SK-N-DZ (cell line): ENCODE data around the gene SERTAD4.
"Not testable (repeated sequence)": the region's sequence is repeated elsewhere in the genome, so short reads cannot be mapped to it uniquely, and the experiment has no call there.

Experiments used
- DNase-seq: peaks from one replicate; pipeline ENCODE4 v3.0.0-alpha.2; 2015; ENCODE audit warnings: low spot score

Gene SERTAD4

GRCh38 chr1:210257698-210258529, 25.3 kb downstream of the SERTAD4 start:
- DNase-seq = peak; percentile 48

- DNase-seq = no peak
Measured at GRCh38 chr1:210259561-210259960, 27.0 kb downstream of the SERTAD4 start.

GRCh38 chr1:210260096-210260495, 27.5 kb downstream of the SERTAD4 start:
- no peak for DNase-seq

- no peak for DNase-seq
Measured at GRCh38 chr1:210262167-210262896, 29.7 kb downstream of the SERTAD4 start.

- no peak for DNase-seq
Measured at GRCh38 chr1:210262897-210263272, 30.3 kb downstream of the SERTAD4 start.

GRCh38 chr1:210263963-210264362, 31.4 kb downstream of the SERTAD4 start:
- DNase-seq = no peak

- DNase-seq = peak; percentile 41
Measured at GRCh38 chr1:210264496-210265380, 32.1 kb downstream of the SERTAD4 start.

- not testable (repeated sequence) for DNase-seq
Measured at GRCh38 chr1:210265392-210265955, 32.9 kb downstream of the SERTAD4 start.

GRCh38 chr1:210269981-210270380, 37.4 kb downstream of the SERTAD4 start:
- DNase-seq = no peak

- no peak for DNase-seq
Measured at GRCh38 chr1:210272666-210273065, 40.1 kb downstream of the SERTAD4 start.

- DNase-seq = no peak
Measured at GRCh38 chr1:210280221-210280620, 47.6 kb downstream of the SERTAD4 start.

- DNase-seq = no peak
Measured at GRCh38 chr1:210288116-210288515, 55.5 kb downstream of the SERTAD4 start.

GRCh38 chr1:210289248-210289647, 56.7 kb downstream of the SERTAD4 start:
- DNase-seq = no peak

GRCh38 chr1:210291081-210291764, 58.6 kb downstream of the SERTAD4 start:
- peak; percentile 12 for DNase-seq

- DNase-seq = peak; percentile 48
Measured at GRCh38 chr1:210291786-210292230, 59.2 kb downstream of the SERTAD4 start.

- peak; percentile 56 for DNase-seq
Measured at GRCh38 chr1:210292231-210292871, 59.8 kb downstream of the SERTAD4 start.

GRCh38 chr1:210293171-210293607, 60.6 kb downstream of the SERTAD4 start:
- no peak for DNase-seq

- peak; percentile 75 for DNase-seq
Measured at GRCh38 chr1:210294999-210295745, 62.6 kb downstream of the SERTAD4 start.
